Uterus (tissue), 2 donors: ENCODE measurements around the gene KAT2A.

ENCODE experiments used
- POLR2A ChIP-seq, 2 donors: fragments of 450-650 bp; IDR thresholded peaks; one replicate each; pipeline ENCODE4 v1.6.1; 2016; ENCODE audit warnings: antibody characterized with exemption in 2 of 2, mild to moderate bottlenecking in 1 of 2, moderate library complexity in 1 of 2
- TF ChIP-seq, protein P1 (sequence below), 4 experiments: fragments of 200-600 bp in 2 of 4; fragments of 450-650 bp in 2 of 4; sonication (generic) in 2 of 4; IDR thresholded peaks; one replicate each; pipeline ENCODE4 v1.5.1; 2016 to 2019; ENCODE audit warnings: antibody characterized with exemption in 4 of 4, mild to moderate bottlenecking in 2 of 4, moderate library complexity in 1 of 4

- TF ChIP-seq, protein P1, sequence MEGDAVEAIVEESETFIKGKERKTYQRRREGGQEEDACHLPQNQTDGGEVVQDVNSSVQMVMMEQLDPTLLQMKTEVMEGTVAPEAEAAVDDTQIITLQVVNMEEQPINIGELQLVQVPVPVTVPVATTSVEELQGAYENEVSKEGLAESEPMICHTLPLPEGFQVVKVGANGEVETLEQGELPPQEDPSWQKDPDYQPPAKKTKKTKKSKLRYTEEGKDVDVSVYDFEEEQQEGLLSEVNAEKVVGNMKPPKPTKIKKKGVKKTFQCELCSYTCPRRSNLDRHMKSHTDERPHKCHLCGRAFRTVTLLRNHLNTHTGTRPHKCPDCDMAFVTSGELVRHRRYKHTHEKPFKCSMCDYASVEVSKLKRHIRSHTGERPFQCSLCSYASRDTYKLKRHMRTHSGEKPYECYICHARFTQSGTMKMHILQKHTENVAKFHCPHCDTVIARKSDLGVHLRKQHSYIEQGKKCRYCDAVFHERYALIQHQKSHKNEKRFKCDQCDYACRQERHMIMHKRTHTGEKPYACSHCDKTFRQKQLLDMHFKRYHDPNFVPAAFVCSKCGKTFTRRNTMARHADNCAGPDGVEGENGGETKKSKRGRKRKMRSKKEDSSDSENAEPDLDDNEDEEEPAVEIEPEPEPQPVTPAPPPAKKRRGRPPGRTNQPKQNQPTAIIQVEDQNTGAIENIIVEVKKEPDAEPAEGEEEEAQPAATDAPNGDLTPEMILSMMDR (IDR thresholded peaks at IDR 0.05) = no peak
- TF ChIP-seq POLR2A (IDR thresholded peaks at IDR 0.05) = no peak
Observed at GRCh38 chr17:42065201-42065600, 56.0 kb downstream of the KAT2A start.
